ENCODE measurements around the gene VPS50. TPM values are rescaled to one million over a fixed set of nuclear protein-coding genes. Genes with fewer than 3 reads are reported as not detected.

VPS50 gene
- total RNA-seq, 4 donors from 2014 or later: 17.4 to 26.6 (median 23.7) TPM

- Histone ChIP-seq H3K36me3 (peaks cover 0 to 11% of the 10 kb centered on the region in 2 donors), H3K9me3 (no peaks in the 10 kb centered on the region), H3K4me1 (peaks cover 0 to 7% (median 0%) of the 10 kb centered on the region in 3 donors), H3K27ac (no peak overlapping the region), H3K4me3 (no peak overlapping the region), H3K27me3 (no peaks in the 10 kb centered on the region)
- ATAC-seq: no peak
- 63 to 83% methylated on average over 1 to 2 of the region's 2 CpGs for WGBS, 2 donors (ENCODE audit: low coverage in 1 of 2)
- TF ChIP-seq EP300 (IDR thresholded peaks at IDR 0.05) (no peak), POLR2A (IDR thresholded peaks at IDR 0.05) (no peak), POLR2AphosphoS5 (IDR thresholded peaks at IDR 0.05) (no peak), CTCF (IDR thresholded peaks at IDR 0.05) (no peak)
Measured at GRCh38 chr7:93238748-93239147, 6.6 kb downstream of the VPS50 start.

GRCh38 chr7:93239824-93240223, 7.7 kb downstream of the VPS50 start:
- H3K4me1 ChIP-seq: no peaks in the 10 kb centered on the region
- no peaks in the 10 kb centered on the region for H3K27me3 ChIP-seq
- H3K4me3 ChIP-seq: no peak overlapping the region
- no peaks in the 10 kb centered on the region for H3K9me3 ChIP-seq
- ATAC-seq: no peak
- WGBS, 2 donors (ENCODE audit: low coverage in 1 of 2): 77 to 83% methylated on average over 4 of the region's 4 CpGs
- H3K27ac ChIP-seq: no peak overlapping the region
- peaks cover 0 to 11% of the 10 kb centered on the region in 2 donors for H3K36me3 ChIP-seq
- TF ChIP-seq EP300 (IDR thresholded peaks at IDR 0.05): no peak
- no peak for TF ChIP-seq CTCF (IDR thresholded peaks at IDR 0.05)
- TF ChIP-seq POLR2AphosphoS5 (IDR thresholded peaks at IDR 0.05): no peak
- TF ChIP-seq POLR2A (IDR thresholded peaks at IDR 0.05): no peak

- no peak for ATAC-seq
- TF ChIP-seq POLR2AphosphoS5 (IDR thresholded peaks at IDR 0.05): no peak
- no peak for TF ChIP-seq EP300 (IDR thresholded peaks at IDR 0.05)
- H3K9me3 ChIP-seq: no peaks in the 10 kb centered on the region
- H3K36me3 ChIP-seq: peaks cover 0 to 11% of the 10 kb centered on the region in 2 donors
- no peak overlapping the region for H3K4me3 ChIP-seq
- peaks cover 0 to 6% (median 0%) of the 10 kb centered on the region in 3 donors for H3K4me1 ChIP-seq
- 93 to 97% methylated on average over 3 of the region's 3 CpGs for WGBS, 2 donors (ENCODE audit: low coverage in 1 of 2)
- H3K27me3 ChIP-seq: no peaks in the 10 kb centered on the region
- no peak overlapping the region for H3K27ac ChIP-seq
Measured at GRCh38 chr7:93242106-93242505, 9.9 kb downstream of the VPS50 start.

- Histone ChIP-seq H3K36me3 (peaks cover 0 to 8% of the 10 kb centered on the region in 2 donors), H3K4me3 (no peak overlapping the region), H3K4me1 (peaks cover 0 to 6% (median 0%) of the 10 kb centered on the region in 3 donors), H3K27me3 (no peaks in the 10 kb centered on the region), H3K9me3 (no peaks in the 10 kb centered on the region), H3K27ac (no peak overlapping the region)
- ATAC-seq: no peak
- 23 to 40% methylated on average over 9 of the region's 9 CpGs for WGBS, 2 donors (ENCODE audit: low coverage in 1 of 2)
- peak; percentile 25 to 65 (median 40) for TF ChIP-seq CTCF (IDR thresholded peaks at IDR 0.05)
- no peak for TF ChIP-seq EP300 (IDR thresholded peaks at IDR 0.05)
- TF ChIP-seq POLR2A (IDR thresholded peaks at IDR 0.05): no peak
Measured at GRCh38 chr7:93245525-93246432, 13.6 kb downstream of the VPS50 start.

- Histone ChIP-seq H3K4me1 (peaks cover 0 to 6% (median 0%) of the 10 kb centered on the region in 3 donors), H3K27ac (no peak overlapping the region), H3K27me3 (no peaks in the 10 kb centered on the region), H3K36me3 (peaks cover 0 to 7% of the 10 kb centered on the region in 2 donors), H3K9me3 (no peaks in the 10 kb centered on the region), H3K4me3 (no peak overlapping the region)
- ATAC-seq: no peak
- TF ChIP-seq POLR2AphosphoS5 (IDR thresholded peaks at IDR 0.05): no peak
- TF ChIP-seq POLR2A (IDR thresholded peaks at IDR 0.05): no peak
- TF ChIP-seq EP300 (IDR thresholded peaks at IDR 0.05): no peak
- no peak for TF ChIP-seq CTCF (IDR thresholded peaks at IDR 0.05)
- 67 to 71% methylated on average over 4 to 5 of the region's 5 CpGs for WGBS, 2 donors (ENCODE audit: low coverage in 1 of 2)
Measured at GRCh38 chr7:93249491-93250148, 17.5 kb downstream of the VPS50 start.
